ENCODE results near the gene KRTAP1-3.

- TF ChIP-seq CTCF (conservative IDR thresholded peaks at IDR 0.05), result no peak
- TF ChIP-seq ZFX (IDR thresholded peaks at IDR 0.05), result no peak
These were observed 31.4 kb upstream of the KRTAP1-3 start, which contains the start of gene KRTAP2-4 for GRCh38 chr17:41065829-41066624.
